Measurements from ENCODE around the gene FBRSL1.

The FBRSL1 gene

GRCh38 chr12:132557291-132558015, 67.5 kb downstream of the FBRSL1 start:
- Mint-ChIP-seq H3K27me3 (peaks cover 6% of the 10 kb centered on the region), H3K27ac (no peak overlapping the region), H3K4me3 (no peak overlapping the region), H3K9me3 (no peaks in the 10 kb centered on the region), H3K4me1 (ENCODE audit: low read depth) (peaks cover 18% of the 10 kb centered on the region), H3K36me3 (ENCODE audit: low read depth) (peaks cover 1% of the 10 kb centered on the region)

GRCh38 chr12:132558042-132558856, 68.3 kb downstream of the FBRSL1 start:
- H3K4me1 Mint-ChIP-seq (ENCODE audit: low read depth), result peaks cover 19% of the 10 kb centered on the region
- H3K4me3 Mint-ChIP-seq, result no peak overlapping the region
- peaks cover 6% of the 10 kb centered on the region for H3K27me3 Mint-ChIP-seq
- H3K36me3 Mint-ChIP-seq (ENCODE audit: low read depth), result peaks cover under 1% of the 10 kb centered on the region
- no peaks in the 10 kb centered on the region for H3K9me3 Mint-ChIP-seq
- H3K27ac Mint-ChIP-seq, result no peak overlapping the region

- peaks cover 6% of the 10 kb centered on the region for H3K27me3 Mint-ChIP-seq
- peaks cover 22% of the 10 kb centered on the region for H3K4me1 Mint-ChIP-seq (ENCODE audit: low read depth)
- peaks cover 4% of the 10 kb centered on the region for H3K36me3 Mint-ChIP-seq (ENCODE audit: low read depth)
- no peak overlapping the region for H3K27ac Mint-ChIP-seq
- no peaks in the 10 kb centered on the region for H3K9me3 Mint-ChIP-seq
- H3K4me3 Mint-ChIP-seq, result peak overlapping the region; percentile 70
These were observed 69.1 kb downstream of the FBRSL1 start for GRCh38 chr12:132558861-132559623.

- no peak overlapping the region for H3K27ac Mint-ChIP-seq
- H3K4me1 Mint-ChIP-seq (ENCODE audit: low read depth), result peaks cover 22% of the 10 kb centered on the region
- H3K9me3 Mint-ChIP-seq, result no peaks in the 10 kb centered on the region
- H3K36me3 Mint-ChIP-seq (ENCODE audit: low read depth), result peaks cover 4% of the 10 kb centered on the region
- H3K27me3 Mint-ChIP-seq, result peaks cover 6% of the 10 kb centered on the region
- H3K4me3 Mint-ChIP-seq, result peak overlapping the region; percentile 70
These were observed 69.9 kb downstream of the FBRSL1 start for GRCh38 chr12:132559652-132560363.

GRCh38 chr12:132560364-132560613, 70.3 kb downstream of the FBRSL1 start:
- H3K36me3 Mint-ChIP-seq (ENCODE audit: low read depth), result peaks cover 4% of the 10 kb centered on the region

GRCh38 chr12:132560614-132561426, 70.9 kb downstream of the FBRSL1 start:
- Mint-ChIP-seq H3K36me3 (ENCODE audit: low read depth) (peaks cover 4% of the 10 kb centered on the region), H3K4me1 (ENCODE audit: low read depth) (peaks cover 22% of the 10 kb centered on the region)

More at GRCh38 chr12:132560364-132560613, 70.3 kb downstream of the FBRSL1 start:
- no peaks in the 10 kb centered on the region for H3K9me3 Mint-ChIP-seq
- H3K27ac Mint-ChIP-seq, result no peak overlapping the region
- peaks cover 6% of the 10 kb centered on the region for H3K27me3 Mint-ChIP-seq
- peak overlapping the region; percentile 79 for H3K4me3 Mint-ChIP-seq
- H3K4me1 Mint-ChIP-seq (ENCODE audit: low read depth), result peaks cover 22% of the 10 kb centered on the region

More at GRCh38 chr12:132560614-132561426, 70.9 kb downstream of the FBRSL1 start:
- H3K27me3 Mint-ChIP-seq, result peaks cover 6% of the 10 kb centered on the region
- H3K4me3 Mint-ChIP-seq, result peak overlapping the region; percentile 79
- peak overlapping the region; percentile 31 for H3K27ac Mint-ChIP-seq
- H3K9me3 Mint-ChIP-seq, result no peaks in the 10 kb centered on the region
